NK-92 treated with Interleukin-12 subunit alpha and Interleukin-12 subunit beta, amount 100 ng/mL, for 24 hours (cell line): Measurements from ENCODE around the gene SNX15.
"Not testable (repeated sequence)": the region's sequence is repeated elsewhere in the genome, so short reads cannot be mapped to it uniquely, and the experiment has no call there.

ENCODE experiments used
- DNase-seq: peaks from one replicate; lab custom pipeline; 2025; lab: John Stamatoyannopoulos, UW

Gene SNX15, protein sequence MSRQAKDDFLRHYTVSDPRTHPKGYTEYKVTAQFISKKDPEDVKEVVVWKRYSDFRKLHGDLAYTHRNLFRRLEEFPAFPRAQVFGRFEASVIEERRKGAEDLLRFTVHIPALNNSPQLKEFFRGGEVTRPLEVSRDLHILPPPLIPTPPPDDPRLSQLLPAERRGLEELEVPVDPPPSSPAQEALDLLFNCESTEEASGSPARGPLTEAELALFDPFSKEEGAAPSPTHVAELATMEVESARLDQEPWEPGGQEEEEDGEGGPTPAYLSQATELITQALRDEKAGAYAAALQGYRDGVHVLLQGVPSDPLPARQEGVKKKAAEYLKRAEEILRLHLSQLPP

DNA sequence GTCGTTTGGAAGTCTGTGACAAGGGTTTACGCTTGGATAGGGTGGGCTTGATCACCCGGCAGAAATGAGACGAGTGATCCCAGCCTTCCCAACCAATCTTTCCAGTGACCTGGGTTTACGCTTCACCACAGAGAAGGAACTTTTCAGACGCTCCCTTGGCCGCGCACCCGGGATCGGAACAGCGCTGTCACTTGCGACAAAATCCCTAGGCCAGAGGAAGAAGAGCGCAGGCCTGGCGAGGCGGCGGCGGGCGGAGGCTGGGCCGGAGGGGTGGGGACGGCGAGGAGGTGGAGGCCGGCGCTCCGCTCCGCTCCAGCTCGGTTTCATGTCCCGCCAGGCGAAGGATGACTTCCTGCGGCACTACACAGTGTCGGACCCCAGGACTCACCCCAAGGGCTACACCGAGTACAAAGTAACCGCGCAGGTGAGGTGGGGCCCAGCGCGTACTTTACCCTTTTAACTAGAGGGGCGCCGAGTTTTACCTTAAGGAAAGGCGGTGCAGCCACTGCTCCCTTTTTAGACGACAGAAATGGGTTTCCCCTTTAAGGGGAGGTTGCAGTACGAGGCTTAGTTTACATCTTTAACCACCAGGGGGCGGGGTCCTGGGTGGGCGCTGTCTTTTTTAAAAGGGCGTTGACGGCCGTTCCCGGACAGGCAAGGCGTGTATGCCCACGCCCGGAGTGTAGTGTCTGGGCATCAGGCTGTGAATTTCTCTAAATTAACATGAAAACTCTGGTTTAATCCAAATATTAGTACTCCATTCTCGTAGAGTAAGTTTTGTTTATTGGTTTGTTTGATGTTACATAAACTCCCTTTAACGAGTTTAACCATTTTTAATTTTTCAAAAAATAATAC, at the start of gene SNX15:
SNX15 (plus strand) TSS at position 227 of the 855 bp plus-strand sequence; CDS start at position 326, 99 bp downstream.
- DNase-seq, result peak; percentile 85

DNA sequence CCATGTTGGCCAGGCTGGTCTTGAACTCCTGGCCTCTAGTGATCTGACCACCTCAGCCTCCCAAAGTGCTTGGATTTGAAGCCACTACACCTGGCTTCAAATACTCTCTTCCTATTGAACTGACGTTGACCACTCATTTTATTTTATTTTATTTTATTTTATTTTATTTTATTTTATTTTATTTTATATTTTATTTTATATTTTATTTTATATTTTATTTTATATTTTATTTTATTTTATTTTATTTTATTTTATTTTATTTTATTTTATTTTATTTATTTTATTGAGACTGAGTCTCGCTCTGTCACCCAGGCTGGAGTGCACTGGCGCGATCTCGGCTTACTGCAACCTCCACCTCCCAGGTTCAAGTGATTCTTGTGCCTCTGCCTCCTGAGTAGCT, 43.9 kb upstream of the SNX15 start:
- DNase-seq, result not testable (repeated sequence)

GRCh38 chr11:64987998-64988854, 39.0 kb upstream of the SNX15 start:
- no peak for DNase-seq

DNA sequence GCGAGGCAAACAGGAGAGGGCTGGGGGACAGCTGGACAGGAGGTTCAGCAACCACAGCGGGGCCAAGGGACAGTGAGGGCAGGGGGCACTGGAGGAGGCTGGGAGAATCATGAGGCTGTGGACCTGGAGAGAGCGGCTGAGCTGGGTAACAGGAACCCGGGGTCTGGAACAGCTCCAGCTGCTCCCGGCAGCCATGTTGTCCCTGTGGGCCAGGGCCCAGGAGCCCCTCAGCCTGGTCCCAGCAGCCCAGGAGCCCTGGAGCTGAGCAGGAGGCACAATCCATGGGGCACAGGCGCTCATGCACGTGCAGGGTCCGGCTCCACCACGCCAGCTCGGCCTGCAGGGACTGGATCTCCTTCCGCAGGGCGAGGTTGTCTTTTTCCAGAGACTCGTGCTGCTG, 37.8 kb upstream of the SNX15 start:
- no peak for DNase-seq

- no peak for DNase-seq
These were observed 36.9 kb upstream of the SNX15 start for GRCh38 chr11:64990222-64990923.

DNA sequence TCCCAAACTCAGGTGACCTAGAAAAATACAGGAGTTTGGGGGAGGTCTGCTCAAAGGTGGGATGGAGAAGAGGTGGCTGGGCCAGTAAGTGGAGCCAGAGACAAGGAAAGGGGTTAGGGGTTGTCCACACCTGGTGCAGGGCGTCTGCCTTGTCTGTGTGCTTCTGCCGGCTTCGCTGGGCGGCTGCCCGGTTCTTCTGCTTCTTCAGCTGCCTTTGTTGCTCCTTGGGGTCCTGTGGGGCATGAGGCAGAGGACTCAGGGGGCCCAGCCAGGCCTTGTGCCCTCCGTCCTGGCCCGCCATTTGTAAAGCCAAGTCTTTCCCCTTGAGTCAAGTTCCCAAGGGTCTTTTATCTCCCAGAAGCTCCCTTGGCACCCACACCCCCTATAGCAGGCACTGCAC, 32.9 kb upstream of the SNX15 start:
- DNase-seq, result no peak

- no peak for DNase-seq
These were observed 30.9 kb upstream of the SNX15 start for GRCh38 chr11:64996327-64996709.

DNA sequence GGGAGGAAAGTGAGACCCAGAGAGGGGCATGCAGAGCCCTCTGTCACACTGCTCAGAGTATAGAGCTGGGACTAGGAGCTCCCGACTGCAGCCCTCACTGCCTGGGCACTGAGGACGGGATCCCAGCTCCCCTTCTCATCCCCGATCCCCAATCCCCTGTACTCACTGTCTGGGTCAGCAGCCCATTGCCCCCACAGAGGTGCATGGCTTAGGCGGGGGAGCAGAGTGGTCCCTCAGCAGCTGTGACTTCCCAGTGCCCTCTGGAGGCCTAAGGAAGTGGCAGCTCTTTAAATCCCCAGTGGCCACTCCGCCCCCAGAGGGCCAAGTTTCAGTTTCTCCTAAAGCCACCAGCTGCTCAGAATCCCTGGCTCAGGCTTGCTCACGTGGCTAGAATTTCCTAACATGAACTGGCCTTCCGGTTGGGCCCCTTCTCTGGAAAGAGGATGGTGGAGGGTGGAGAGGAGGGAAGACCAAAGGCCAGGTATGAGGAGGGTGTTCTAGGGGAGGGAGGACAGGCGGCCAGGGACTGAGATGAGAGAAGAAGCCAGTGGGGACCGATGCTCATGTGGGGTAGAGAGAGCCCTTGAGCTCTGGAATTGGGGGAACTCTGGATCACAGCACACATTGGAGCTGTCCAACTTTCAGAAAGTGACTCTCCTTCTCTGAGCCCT, 30.4 kb upstream of the SNX15 start, which contains the start of gene BATF2:
BATF2 (minus strand) TSS at position 262 of the 671 bp plus-strand sequence; CDS start at position 205, 57 bp downstream.
- no peak for DNase-seq

DNA sequence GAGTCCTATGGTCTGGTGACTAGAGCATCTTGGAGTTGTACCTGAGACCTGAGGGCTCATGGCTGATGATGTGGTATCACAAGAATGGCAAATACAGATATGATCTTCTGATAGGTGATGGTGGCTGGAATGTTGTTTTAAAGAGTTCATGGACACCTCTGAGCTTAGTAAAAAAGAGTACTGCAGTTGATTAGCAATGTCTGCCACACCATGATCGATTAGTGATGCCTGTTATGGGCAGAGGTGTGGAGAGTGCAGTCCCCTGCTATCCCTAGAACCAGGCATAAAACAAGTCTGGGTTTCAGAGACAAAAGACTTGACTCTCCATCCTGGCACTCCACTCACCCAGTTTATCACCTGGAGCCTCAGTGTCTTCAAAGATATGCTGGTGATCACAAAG, 29.1 kb upstream of the SNX15 start:
- DNase-seq, result no peak

DNA sequence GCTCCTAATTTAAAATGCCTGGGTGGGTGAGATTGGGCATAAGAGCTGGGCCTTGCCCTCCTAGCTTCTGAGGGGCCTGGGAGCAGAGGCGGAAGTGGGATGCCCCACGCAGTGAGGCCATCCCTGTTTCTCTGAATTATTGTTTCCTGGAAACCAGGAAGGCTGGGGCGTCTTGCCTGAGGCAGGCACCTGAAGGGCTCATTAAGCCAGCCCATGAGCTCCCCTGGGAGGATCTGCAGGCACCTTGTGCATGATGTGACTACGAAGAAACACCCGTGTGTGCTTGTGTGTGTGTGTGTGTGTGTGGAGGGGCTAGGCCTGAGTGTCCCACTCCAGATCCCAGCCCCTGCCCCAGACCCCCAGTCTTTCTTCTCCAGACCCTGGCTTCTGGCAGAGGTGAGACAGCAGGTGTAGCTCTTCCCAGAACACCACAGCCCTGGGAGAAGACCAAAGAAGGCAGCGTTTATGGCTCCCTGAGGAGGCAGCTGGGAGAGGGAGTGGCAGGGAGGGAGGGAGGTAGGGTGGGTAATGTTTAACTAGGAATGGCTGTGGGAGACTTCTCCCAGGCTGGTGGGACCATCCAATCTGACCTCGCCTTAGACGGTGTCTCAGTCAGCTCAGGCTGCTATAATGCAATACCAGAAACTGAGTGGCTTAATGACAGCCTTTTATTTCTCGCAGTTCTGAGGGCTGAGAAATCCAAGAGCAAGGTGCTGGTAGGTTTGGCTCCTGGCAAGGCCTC, 28.4 kb upstream of the SNX15 start:
- no peak for DNase-seq

DNA sequence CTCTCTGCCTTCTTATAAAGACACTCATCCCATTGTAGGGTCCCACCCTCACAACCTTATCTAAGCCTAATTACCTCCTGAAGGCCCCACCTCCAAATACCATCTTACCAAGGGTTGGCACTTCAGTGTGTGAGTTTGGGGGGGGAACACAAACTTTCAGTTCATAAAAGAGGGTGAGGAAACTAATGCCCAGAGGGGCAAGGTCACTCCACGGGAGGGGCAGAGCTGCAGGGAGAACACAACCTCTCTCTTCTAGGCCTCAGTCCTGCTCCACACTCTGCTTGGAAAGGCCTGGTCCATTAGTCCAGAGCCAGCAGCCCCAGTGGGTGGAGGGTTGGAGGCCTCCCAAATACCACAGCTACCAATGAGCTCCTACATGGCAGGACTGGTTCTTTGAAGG, 27.8 kb upstream of the SNX15 start:
- no peak for DNase-seq

DNA sequence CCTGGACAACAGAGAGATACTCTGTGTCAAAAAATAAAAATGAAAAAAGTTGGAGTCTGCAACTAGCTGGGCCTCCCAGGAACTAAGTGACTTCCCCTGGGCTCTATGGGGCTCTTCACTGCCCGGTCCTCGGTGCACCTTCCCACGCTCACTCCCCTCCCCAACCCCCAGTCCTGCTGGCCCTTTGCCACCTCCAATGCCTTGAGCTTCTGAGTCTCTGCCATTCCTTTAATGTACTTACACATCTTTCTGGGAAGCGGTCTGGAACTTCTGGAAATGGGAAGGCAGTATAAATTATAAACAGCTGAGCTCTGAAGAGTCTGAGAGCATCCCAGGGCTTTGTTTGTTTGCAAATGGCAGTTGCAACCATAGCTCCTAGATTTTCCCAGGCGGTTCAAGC, 24.5 kb upstream of the SNX15 start:
- no peak for DNase-seq

DNA sequence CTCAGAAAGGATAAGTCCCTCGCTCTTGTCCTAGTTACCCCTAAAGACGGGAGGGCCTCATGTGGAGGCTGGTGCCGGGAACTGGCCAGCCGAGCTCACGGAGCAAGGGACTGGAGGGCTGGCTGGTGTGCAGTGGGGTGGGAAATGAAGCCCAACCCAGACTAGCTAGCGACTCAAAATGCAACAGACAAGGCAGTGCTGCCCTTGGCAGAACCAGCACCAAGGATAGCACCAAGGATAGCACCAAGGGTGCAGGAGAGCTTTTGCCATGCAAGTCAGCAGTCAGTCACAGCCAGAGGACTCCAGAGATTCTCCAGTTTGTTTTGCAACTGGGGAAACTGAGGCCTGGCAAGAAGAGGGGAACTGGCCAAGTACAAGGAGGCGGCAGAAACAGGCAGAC, 24.0 kb upstream of the SNX15 start:
- no peak for DNase-seq

- not testable (repeated sequence) for DNase-seq
These were observed 23.3 kb upstream of the SNX15 start for GRCh38 chr11:65003968-65004367.

DNA sequence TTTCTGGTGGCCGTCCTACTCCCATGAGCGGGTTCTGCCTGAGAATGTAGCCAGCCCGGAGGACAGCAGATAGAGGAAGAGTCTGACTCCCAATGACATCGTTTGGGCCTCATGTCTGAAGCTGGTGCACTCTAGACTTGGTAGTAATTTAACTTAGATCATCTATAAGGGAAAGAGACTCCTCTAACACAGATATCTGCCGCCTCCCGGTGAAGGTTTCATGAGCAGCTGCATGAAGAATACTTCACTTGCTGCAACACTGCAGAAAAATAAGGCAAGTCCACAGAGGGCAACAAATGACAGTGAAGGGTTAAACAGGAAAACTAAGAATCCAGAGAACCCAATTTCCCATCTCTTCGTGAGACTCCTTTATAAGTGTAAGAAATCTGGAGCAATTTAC, 19.2 kb upstream of the SNX15 start:
- DNase-seq, result no peak

GRCh38 chr11:65008873-65009272, 18.4 kb upstream of the SNX15 start:
- no peak for DNase-seq

DNA sequence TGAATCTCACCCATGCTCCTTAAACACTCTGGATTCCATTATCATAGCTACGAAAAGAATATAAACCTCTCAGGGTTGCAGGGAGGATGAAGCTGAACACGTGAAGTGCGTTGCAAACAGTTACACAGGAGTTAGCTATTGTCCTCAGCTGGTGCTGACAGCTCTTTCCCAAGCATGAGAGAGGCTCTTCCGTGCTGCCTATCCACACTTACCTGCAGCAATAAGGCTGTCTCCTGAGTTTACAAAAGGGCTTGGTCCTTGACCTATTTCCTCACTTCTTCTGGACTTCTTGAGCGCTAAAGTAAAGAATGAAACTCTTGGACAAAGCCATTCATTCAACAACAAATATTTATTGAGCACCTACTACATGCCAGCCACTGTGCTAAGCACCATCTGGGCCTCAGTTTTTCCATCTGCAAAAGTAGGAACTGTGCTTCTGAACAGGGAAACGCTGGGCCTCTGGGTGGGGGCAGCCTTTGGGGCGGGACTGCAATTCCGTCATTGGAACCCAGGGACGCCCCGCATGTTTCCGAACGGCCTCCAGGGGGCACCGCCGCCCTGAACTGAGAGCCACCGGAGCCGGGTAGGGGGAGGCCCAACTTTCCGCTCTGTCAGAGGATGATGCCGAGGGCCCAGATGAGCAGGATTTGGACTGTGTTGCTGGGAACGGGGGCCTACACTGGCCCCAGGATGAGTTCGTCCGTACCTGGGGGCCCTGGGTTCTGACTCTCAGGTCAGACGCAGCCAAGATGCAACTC, 13.9 kb upstream of the SNX15 start:
- peak; percentile 83 for DNase-seq

DNA sequence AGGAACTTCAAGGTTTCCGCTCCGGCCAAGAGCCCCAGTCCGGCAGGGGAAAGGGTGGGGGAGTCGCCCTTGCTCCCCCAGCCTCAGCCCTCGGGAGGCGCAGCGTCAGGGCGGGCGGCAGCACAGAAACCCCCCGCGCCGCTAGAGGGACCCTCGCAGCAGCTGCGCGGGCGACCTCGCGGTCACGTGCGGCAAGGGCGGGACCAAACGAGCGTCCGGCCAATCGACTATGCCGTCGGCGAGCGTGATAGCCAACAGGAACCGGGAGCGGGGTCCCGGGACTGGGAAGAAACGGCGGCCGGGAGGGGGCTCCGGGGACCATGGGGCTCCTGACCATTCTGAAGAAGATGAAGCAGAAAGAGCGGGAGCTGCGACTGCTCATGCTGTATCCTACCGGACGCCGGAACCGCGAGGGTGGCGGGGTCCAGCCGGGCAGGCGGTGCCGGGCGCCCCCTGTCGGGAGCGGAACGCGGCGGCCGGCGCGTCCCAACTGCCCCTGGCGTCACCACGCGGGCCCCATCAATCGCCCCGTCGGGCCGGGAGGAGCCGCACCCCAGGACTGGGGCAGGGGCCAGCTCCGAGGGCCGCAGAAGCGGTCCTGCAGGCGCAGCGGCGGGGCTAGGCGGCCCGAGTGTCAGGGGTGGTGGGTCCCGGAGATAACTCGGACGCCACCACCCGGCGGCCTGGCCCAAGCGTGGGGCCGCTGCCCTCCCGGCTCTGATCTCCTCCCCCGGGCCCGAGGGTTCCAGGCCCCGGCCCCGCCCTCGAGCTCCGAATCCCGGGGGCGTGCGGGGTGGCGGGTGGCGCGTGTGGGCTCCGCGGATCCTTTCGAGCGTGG, 13.1 kb upstream of the SNX15 start, which contains the start of gene ARL2:
ARL2 (plus strand) TSS at position 273 of the 838 bp plus-strand sequence; CDS start at position 321, 48 bp downstream.
- peak; percentile 88 for DNase-seq
